ENCODE measurements around the gene DEXI.
A peak's percentile ranks its signal among the peaks of the same experiment; 100 is the strongest.
"Not testable (repeated sequence)": the region's sequence is repeated elsewhere in the genome, so short reads cannot be mapped to it uniquely, and the experiment has no call there.

DEXI gene

DNA sequence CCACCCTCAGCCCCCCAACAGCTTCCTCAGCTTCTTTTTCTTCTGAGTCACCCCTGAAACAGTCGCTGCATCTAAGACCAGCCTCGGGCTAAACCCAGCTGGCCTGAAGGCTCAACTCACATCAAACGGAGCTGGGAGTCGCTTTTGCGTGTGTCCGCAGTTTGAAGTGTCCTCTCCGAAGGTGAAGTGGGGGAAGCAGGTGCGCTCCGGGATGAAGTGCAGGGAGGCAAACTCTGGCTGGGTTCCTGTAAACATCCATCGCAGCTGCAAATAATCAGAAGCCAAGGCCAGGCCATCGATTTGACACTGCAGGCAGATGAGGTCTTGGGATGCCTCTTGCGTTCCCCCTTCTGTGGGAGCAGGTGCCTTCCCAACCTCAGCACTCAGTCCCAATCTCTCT, 13.2 kb downstream of the DEXI start:
- DNase-seq, result not testable (repeated sequence)

DNA sequence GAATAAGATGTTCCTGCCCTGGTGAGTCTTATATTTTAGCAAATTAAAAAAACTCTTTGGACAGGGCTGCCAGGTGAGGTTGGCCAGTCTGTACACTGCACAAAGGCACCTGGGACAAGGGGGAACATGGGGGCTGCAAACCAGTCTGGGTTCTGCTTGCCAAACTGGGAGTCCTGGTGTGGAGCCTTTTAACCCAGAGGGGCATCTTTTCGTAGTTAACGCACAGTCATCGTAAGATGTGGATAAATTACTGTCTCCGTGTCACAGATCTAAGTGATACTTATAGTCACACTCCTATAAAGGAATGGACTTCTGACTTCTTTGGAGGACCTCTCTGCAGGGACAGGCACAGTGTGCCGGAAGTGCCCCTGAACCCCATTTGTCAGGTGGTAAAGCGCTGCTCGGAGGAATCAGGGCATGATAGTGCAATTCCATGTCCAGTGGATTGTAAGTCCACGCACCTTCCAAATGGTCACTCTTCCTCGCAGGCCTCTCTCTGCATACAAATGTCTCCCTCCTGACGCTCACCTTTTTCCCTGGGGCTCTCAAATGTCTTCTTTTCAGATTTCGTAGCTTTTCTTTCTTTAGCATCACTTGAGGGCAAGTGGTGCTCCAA, 14.7 kb downstream of the DEXI start:
- no peak for DNase-seq

GRCh38 chr16:10926867-10927266, 15.4 kb downstream of the DEXI start:
- DNase-seq, result no peak

DNA sequence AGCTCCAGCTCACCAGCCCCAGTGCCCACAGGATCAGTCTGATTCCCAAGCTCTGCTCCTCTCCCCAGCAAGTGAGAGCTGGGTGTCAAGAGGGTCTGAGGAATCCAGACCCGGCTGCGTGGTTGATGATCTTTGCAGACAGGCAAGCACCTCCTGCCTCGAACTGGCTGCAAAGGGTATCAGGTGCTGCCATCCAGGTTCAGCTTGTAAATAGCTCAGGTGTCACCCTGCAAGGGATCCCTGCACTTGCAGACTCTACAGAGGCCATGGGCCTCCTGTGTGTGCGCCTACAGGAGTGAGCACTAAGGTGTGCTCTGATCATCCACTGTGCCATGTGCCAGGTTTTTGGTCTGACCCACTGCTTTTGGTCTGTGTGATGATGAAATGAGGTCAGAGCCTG, 16.2 kb downstream of the DEXI start:
- no peak for DNase-seq

GRCh38 chr16:10925285-10925684, 17.0 kb downstream of the DEXI start:
- not testable (repeated sequence) for DNase-seq

DNA sequence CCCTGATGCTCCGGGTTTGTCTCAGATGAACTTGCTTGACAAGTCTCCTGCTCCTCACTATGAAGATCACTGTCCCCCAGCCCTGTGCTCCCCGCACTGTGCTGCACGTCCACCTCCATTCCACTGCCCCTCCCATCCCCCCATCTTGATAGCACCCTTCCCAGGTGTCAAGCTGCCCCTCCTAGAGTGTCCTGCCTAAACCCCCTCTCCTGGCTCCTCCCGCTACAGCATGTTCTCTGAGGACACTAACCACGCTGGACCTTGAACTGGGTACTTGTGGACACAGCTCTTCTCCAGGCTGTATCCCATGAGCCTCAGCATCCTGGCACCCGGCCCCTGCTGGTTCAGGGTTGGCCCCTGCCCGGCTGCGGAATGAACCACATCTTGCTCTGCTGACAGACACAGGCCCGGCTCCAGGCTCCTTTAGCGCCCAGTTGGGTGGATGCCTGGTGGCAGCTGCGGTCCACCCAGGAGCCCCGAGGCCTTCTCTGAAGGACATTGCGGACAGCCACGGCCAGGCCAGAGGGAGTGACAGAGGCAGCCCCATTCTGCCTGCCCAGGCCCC, 18.5 kb downstream of the DEXI start:
- DNase-seq, result peak in 45 of 56 donors; percentile 15 to 85 (median 55)

DNA sequence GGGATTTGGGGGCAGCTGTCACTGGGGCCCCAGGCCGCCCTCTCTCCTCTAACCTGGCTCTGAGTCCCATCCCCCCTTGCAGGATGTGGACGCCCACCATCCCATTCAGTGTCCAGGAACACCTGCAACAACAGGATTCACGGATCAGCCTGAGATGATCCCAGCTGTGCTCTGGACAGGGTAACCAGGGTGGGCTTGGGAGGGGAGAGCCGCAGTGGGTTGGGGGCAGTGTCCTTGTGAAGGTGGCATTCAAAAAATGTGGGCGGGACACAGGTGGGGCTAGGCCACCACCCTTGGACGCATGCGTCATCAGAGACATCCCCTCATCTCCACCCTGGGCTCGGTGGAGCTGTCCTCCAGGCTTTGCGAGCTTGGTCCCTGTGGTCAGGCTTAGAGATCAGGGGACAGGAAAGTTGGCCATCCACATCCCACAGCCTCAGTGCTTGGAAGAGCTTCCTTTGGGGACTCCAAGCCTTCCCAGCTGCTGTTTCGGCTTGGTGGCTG, 19.1 kb downstream of the DEXI start:
- DNase-seq, result no peak

- peak in 2 of 56 donors; percentile 7 to 13 for DNase-seq
Measured at GRCh38 chr16:10922328-10923145, 19.7 kb downstream of the DEXI start.

DNA sequence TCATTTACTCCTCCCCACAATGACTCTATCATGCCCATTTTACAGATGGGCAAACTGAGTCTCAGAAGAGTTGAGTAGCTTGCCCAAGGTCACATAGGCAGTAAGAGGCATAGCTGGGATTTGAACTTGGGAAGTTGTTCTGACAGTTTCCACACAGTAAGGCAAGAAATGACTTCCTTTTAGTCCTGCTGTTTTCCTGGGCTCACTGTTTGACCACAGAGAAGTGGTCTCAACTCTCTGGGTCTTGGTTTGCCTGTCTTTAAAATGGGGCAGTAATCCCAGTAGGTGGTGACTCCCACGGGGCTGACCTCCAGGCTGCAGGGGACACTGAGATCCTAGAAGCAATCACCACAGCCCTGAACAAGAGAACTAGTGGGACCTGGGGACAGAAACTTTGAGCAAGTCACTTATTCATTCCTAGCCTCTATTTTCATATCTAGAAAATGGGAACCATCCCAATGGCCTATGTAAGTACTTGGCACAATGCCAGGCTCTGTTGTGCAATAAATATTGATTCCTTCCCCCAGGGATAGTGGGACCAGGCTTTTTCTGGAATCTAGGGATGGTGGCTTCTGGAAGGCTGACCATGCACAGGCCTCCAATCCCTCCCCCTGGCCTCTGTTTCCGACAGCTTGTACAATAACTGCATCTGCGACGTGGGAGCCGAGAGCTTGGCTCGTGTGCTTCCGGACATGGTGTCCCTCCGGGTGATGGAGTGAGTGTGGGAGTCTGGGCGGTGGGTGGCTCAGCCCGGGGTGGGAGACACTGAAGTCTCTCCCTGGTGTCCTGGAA, 20.5 kb downstream of the DEXI start:
- no peak for DNase-seq

- no peak for DNase-seq
Measured at GRCh38 chr16:10920726-10921427, 21.4 kb downstream of the DEXI start.

DNA sequence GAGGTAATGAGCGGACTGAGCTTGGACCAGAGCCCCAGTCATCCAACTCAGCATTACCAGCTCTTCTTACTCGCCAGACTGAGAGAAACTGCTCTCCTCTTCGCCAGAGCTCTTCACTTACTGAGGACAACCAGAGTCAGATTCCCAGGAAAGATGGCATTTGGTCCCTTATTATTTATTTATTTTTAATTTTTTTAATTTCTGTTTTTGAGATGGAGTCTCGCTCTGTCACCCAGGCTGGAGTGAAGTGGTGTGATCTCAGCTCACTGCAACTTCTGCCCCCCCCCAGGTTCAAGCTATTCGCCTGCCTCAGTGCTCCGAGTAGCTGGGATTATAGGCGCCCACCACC, 23.3 kb downstream of the DEXI start:
- no peak for DNase-seq

DNA sequence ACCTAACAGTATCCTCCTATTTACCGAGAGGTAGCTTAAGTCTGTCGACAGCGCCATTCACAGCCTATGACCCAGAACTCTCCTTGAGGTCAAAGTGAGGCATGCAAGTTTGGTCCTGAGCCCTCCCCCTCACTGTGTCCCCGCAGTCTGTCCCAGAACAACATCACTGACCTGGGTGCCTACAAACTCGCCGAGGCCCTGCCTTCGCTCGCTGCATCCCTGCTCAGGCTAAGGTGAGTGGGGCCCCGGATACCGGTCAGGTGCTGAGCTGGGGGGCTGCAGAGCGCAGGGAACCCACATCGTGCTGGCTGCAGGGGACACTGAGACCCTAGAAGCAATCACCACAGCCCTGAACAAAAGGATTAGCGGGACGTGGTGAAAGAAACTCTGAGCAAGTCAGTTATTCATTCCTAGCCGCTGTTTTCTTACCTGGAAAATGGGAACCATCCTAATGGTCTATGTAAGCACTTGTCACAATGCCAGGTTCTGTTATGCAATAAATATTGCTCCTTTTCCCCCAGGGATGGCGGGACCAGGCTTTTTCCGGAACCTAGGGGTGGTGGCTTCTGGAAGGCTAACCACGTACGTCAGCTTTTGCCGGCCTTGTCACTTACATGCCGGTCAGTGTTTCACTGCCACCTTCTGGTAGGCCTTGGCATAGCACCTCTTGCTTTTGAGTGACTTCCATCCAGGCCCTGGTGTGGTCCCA, 23.8 kb downstream of the DEXI start:
- peak in 55 of 56 donors; percentile 18 to 94 (median 72) for DNase-seq

GRCh38 chr16:10916534-10916933, 25.7 kb downstream of the DEXI start:
- DNase-seq, result no peak

GRCh38 chr16:10911267-10911666, 31.0 kb downstream of the DEXI start:
- no peak for DNase-seq

DNA sequence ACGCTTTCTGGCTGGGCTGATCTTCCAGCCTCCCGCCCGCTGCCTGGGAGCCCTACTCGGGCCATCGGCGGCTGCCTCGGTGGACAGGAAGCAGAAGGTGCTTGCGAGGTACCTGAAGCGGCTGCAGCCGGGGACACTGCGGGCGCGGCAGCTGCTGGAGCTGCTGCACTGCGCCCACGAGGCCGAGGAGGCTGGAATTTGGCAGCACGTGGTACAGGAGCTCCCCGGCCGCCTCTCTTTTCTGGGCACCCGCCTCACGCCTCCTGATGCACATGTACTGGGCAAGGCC, 34.6 kb downstream of the DEXI start:
- no peak for DNase-seq

DNA sequence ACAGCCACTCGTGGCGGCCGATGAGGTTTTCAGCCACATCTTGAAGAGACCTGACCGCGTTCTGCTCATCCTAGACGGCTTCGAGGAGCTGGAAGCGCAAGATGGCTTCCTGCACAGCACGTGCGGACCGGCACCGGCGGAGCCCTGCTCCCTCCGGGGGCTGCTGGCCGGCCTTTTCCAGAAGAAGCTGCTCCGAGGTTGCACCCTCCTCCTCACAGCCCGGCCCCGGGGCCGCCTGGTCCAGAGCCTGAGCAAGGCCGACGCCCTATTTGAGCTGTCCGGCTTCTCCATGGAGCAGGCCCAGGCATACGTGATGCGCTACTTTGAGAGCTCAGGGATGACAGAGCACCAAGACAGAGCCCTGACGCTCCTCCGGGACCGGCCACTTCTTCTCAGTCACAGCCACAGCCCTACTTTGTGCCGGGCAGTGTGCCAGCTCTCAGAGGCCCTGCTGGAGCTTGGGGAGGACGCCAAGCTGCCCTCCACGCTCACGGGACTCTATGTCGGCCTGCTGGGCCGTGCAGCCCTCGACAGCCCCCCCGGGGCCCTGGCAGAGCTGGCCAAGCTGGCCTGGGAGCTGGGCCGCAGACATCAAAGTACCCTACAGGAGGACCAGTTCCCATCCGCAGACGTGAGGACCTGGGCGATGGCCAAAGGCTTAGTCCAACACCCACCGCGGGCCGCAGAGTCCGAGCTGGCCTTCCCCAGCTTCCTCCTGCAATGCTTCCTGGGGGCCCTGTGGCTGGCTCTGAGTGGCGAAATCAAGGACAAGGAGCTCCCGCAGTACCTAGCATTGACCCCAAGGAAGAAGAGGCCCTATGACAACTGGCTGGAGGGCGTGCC, 35.1 kb downstream of the DEXI start:
- DNase-seq, result peak in 24 of 56 donors; percentile 1 to 63 (median 33)

GRCh38 chr16:10906482-10906881, 35.8 kb downstream of the DEXI start:
- DNase-seq, result peak in 10 of 56 donors; percentile 9 to 61 (median 24)

- no peak for DNase-seq
Measured at GRCh38 chr16:10902999-10903398, 39.3 kb downstream of the DEXI start.

DNA sequence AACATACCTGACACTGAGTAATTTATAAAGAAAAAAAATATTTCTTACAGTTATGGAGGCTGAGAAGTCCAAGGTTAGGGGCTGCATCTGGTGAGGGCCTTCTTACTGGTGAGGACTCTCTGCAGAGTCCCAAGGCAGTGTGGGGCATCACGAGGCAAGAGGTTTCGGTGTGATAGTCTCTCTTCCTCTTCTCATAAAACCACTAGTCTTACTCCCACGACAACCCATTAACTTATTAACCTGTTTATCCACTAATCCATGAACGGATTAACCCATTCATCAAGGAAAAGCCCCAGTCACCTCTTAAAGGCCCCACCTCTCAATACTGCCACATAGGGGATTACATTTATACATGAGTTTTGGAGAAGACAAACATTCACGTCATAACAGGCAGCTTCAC, 45.1 kb downstream of the DEXI start:
- peak in 1 of 56 donors; percentile 23 for DNase-seq

DNA sequence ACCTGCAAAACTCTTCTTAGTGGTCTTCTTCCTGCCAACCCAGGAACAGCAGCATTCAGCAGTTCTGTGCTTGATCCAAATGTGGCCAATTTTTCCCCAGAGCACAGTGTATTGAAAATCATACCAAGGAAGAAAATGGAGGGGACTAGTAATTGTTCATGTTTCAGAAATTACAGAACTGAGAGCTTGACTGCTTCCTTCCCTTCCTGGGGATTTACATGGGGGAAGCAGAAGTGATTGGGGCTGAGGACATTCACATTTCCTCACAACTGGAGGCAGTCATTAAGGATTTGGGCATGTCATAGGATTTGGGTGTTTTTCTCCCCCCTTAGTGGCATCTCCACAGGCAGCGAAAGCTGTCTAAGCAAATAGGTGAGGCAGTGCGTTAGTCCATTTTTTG, 45.5 kb downstream of the DEXI start:
- no peak for DNase-seq

Measured in amygdala (tissue), 56 donors.